ENCODE results near the gene AGRN.

DNA sequence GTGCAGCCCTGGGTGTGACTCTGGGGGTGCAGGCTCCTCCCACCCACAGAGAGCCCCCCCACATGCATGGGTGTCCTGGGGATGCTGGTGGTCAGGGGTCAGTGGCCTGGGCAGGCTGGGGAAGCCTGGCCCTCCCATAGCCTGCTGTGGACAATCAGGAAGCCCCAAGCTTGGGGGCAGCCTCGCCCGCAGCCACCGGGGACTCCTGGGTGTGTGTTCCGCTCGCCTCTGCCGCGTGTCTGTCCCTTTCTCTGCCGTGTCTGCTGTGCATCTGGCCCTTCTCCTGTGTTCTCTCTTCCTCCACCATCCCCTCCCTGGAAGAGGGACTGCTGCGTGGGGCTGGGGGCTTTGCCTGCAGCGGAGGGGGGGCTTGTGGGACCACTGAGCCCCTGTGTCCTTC is 22.9 kb downstream of the AGRN start:
- TF ChIP-seq, protein P1, sequence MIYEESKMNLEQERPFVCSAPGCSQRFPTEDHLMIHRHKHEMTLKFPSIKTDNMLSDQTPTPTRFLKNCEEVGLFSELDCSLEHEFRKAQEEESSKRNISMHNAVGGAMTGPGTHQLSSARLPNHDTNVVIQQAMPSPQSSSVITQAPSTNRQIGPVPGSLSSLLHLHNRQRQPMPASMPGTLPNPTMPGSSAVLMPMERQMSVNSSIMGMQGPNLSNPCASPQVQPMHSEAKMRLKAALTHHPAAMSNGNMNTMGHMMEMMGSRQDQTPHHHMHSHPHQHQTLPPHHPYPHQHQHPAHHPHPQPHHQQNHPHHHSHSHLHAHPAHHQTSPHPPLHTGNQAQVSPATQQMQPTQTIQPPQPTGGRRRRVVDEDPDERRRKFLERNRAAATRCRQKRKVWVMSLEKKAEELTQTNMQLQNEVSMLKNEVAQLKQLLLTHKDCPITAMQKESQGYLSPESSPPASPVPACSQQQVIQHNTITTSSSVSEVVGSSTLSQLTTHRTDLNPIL (CRISPR knock-in tag; IDR thresholded peaks at IDR 0.05; ENCODE audit: low read depth): no peak
- TF ChIP-seq ZC3H10 (CRISPR knock-in tag; IDR thresholded peaks at IDR 0.05) (no peak), ISL1 (CRISPR knock-in tag; IDR thresholded peaks at IDR 0.05) (no peak)
- TF ChIP-seq, protein P2, sequence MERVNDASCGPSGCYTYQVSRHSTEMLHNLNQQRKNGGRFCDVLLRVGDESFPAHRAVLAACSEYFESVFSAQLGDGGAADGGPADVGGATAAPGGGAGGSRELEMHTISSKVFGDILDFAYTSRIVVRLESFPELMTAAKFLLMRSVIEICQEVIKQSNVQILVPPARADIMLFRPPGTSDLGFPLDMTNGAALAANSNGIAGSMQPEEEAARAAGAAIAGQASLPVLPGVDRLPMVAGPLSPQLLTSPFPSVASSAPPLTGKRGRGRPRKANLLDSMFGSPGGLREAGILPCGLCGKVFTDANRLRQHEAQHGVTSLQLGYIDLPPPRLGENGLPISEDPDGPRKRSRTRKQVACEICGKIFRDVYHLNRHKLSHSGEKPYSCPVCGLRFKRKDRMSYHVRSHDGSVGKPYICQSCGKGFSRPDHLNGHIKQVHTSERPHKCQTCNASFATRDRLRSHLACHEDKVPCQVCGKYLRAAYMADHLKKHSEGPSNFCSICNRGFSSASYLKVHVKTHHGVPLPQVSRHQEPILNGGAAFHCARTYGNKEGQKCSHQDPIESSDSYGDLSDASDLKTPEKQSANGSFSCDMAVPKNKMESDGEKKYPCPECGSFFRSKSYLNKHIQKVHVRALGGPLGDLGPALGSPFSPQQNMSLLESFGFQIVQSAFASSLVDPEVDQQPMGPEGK (CRISPR knock-in tag; IDR thresholded peaks at IDR 0.05; ENCODE audit: borderline replicate concordance): no peak
- TF ChIP-seq, protein P3, sequence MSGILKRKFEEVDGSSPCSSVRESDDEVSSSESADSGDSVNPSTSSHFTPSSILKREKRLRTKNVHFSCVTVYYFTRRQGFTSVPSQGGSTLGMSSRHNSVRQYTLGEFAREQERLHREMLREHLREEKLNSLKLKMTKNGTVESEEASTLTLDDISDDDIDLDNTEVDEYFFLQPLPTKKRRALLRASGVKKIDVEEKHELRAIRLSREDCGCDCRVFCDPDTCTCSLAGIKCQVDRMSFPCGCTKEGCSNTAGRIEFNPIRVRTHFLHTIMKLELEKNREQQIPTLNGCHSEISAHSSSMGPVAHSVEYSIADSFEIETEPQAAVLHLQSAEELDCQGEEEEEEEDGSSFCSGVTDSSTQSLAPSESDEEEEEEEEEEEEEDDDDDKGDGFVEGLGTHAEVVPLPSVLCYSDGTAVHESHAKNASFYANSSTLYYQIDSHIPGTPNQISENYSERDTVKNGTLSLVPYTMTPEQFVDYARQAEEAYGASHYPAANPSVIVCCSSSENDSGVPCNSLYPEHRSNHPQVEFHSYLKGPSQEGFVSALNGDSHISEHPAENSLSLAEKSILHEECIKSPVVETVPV (CRISPR knock-in tag; IDR thresholded peaks at IDR 0.05): no peak

All from SK-N-SH treated with all-trans-retinoic acid at 6 μM for 48 hours (cell line).